HG02938 (cell line): Measurements from ENCODE around the gene IGFBP2.
"Not testable (repeated sequence)": the region's sequence is repeated elsewhere in the genome, so short reads cannot be mapped to it uniquely, and the experiment has no call there.

Source experiments
- ATAC-seq: cut with Tn5 transposase; IDR thresholded peaks from one replicate; pipeline ENCODE4 v1.9.1; 2021; ENCODE audit warnings: mild to moderate bottlenecking, moderate library complexity; ENCODE audit not compliant: unreplicated experiment

IGFBP2 gene, protein sequence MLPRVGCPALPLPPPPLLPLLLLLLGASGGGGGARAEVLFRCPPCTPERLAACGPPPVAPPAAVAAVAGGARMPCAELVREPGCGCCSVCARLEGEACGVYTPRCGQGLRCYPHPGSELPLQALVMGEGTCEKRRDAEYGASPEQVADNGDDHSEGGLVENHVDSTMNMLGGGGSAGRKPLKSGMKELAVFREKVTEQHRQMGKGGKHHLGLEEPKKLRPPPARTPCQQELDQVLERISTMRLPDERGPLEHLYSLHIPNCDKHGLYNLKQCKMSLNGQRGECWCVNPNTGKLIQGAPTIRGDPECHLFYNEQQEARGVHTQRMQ

DNA sequence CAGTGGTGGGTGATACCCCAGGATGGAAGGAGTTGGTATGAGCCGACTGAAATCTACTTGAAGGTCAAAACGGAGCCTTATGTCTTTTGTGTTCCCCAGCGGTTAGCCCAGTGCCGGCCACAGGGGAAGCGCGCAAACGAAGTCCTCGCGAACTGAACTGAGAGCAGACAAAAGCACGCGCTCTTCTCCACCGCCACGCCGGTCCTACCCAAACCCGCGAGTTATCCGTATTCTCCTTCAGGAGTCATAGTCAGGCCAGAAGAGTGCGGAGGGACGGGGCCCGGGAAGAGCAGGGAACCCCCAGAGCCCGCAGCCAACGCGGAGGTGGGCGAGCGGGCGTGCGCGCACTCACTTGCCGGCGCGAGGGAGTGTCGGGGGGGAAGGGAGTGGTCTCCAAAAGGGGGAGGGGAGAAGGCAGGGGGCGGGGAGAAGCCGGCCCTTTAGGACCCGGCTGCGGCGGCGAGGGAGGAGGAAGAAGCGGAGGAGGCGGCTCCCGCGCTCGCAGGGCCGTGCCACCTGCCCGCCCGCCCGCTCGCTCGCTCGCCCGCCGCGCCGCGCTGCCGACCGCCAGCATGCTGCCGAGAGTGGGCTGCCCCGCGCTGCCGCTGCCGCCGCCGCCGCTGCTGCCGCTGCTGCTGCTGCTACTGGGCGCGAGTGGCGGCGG, at the start of gene IGFBP2:
TSS of gene IGFBP2 (plus strand) at position 469 of the 664 bp plus-strand sequence. CDS start at position 573, 104 bp downstream.
- no peak for ATAC-seq

DNA sequence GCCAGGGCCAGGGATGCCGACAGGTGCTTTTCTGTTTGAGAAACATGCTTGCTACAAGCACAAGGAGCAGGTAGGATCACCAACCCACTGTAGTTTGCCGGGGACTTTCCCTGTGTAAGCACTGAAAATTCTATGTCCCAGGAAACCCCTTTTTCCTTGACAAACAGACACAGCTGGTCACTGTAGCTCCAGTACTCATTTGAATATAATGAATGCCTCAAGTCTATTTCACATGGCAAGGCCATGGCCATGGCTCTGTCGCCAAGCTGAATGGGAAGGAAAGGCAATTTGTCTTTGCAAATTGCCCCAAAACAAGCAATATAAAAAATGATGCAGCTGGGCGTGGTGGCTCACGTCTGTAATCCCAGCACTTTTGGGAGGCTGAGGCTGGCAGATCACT, 49.6 kb upstream of the IGFBP2 start:
- ATAC-seq: no peak

DNA sequence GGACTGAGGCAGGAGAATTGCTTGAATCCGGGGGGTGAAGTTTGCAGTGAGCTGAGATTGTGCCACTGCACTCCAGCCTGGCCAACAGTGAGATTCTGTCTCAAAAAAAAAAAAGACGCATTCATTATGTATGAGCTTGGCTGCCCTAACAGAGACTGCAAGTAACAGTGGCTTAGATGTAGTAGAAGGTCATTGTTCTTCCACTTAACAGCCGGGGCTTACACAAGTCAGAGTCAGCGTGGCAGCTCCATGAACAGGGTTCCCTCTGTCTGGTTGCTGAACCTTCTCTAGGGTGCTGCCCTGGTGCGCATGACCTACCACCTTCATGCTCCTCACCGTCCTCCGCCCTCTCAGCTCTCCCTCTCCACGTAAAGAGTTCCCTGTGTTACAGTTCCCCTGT, 49.1 kb upstream of the IGFBP2 start:
- no peak for ATAC-seq

DNA sequence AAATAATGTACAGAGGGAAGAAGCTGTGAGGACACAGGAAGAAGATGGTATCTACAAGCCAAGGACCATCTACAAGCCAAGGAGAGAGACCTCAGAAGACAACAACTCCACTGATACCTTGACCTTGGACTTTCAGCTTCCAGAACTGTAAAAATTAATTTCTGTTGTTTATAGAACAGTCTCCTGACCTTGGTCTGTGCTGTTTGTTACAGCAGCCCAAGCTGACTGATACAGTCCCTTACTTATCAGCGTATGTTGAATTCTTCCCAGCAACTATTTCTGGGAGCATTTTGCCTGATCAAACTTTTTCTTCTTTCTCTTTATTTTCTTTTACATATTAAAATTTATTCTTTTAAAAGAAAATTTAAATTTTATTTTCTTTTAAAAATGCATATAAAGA, 47.8 kb upstream of the IGFBP2 start:
- no peak for ATAC-seq

DNA sequence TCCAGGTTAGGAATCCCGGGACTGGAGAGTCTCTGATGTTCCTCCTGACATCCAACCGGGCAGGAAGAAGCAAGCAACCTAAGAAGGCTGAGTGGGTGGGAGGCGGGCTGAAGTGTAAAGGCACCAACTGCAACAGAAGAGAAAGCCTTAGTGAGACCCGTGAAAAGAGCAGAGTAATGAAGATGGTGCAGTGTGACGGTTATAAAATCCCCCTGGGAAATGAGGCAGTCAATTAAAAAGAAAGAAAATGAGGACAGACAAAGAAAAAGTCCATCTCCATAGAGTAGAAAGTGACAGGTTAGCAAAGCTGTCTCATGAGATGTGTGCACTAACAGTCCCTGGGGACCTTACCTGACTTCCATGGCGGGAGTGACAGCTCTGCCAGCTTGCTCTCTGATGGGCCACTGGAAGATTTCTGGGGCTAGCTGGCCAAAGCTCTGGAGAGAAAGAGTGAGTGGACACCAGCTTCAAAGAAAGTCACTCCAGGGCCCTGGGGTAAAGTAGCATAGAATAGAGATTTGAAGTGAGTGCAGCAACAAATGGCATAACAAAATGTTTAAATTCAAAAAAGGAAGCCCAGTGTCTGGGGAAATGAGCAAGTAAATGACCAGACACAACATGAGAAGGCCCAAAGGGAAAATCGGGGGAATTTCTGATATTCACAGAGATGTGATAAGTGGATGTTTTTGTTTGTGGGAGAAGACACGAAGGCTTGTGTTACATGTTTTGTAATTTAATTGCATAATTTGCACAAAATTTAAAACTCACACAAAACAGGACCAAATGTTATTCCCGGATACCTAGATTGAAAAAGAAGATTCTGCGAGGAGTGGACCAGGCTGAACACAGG, 44.1 kb upstream of the IGFBP2 start:
- no peak for ATAC-seq

DNA sequence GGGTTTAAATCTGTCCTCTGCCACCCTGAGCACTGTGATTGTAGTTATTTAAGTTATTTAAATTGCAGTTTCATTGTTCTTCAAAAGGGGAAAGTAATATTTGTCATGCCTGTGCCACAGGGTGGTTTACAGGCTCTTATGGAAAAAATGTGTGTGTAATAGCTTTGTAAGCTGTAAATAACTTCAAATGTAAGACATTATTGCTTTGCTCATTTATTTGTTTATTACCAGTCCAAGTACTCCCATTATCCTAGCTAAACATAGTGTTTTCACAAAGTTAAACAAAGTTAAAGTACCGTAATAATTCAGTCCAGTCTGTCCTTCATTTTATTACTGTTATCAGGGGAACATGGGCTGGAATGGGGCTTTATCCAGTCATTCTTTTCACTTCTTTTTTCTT, 43.4 kb upstream of the IGFBP2 start:
- ATAC-seq: no peak

DNA sequence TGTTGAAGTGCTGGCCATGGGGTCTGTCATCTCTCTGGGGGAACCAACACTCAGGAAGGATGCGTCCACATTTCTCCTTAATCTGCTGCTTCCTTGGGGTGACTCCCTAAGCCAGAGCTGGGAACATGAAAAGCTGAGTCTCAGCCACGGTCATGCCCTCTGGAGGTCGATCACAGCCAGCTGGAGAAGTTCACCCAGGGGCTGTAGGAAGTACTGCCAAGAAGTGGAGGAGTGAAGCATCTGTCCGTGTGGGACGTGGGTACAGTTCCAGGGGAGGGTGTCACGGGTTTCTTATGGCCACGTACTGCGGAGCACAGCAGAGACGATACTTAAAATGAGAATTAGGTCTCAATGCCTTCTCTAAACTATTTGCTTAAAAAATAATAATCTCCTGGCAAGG, 42.4 kb upstream of the IGFBP2 start:
- no peak for ATAC-seq

DNA sequence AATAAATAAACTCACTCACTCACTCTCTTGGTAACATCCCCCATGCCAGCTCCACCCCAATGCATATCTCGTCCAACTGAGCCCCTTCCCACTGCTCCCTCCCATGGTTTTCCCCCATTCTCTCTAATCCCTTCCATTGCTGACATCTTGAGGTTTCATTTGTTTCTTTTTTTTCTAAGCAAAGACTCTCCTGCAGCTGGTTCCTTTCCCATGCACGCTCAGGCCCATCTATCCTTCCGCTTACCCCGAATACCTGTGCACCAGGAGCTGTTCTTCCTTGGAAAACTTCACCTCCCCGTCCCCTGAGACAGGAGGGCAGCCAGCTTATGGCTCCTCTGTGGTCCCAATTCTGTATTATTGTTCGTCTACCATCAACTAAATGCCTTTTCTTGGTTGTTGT, 41.7 kb upstream of the IGFBP2 start:
- no peak for ATAC-seq

DNA sequence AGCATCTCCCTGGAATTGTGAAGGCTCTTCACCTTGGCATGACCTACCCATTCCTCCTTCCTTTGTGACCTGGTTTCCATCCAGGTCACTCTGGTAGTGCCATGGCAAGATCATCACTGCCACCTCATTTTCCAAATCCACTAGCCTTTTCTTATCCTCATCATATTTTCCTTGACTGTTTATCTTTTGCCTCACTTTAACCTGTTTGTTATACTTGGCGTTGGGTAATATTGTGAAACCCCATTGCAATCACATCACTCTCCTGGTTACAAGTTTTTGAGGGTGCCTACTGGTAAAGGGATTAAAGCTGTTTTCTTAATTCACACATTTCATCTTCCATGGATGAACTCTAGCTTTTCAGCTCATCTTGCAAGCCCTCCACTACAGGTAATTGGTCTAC, 39.1 kb upstream of the IGFBP2 start:
- no peak for ATAC-seq

DNA sequence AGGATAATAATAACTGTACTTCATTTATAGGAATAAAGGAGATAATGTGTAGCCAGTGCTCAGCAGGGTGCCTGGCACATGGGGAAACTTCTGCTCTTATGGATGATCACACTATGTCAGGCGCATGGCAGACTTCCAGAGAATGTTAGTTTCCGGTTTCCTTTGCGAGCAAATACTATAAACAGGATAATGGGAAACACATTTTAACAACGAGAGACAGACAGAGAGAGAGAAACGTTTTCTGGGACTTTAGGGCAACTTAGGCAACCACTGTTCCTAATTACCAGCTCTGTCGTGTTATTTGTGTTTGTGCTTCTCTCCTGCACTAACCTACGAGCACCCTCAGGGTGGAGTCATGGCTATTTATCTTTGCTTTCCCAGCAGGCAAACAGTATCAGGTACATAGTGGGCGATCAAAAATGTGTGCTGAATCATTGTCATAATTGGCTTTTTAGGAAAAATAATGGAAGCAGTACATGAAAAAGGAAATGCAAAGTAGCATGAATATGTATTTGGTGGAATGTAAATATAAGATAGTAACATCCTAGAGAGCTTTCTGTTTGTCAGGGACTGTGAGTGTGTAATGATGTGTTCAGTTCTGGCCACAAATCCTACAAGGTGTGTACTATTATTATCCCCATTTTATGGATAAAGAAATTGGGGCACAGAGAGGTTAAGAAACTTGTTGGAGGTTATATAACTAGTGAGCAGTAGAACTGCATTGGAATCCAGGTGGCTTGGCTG, 36.8 kb upstream of the IGFBP2 start:
- no peak for ATAC-seq

DNA sequence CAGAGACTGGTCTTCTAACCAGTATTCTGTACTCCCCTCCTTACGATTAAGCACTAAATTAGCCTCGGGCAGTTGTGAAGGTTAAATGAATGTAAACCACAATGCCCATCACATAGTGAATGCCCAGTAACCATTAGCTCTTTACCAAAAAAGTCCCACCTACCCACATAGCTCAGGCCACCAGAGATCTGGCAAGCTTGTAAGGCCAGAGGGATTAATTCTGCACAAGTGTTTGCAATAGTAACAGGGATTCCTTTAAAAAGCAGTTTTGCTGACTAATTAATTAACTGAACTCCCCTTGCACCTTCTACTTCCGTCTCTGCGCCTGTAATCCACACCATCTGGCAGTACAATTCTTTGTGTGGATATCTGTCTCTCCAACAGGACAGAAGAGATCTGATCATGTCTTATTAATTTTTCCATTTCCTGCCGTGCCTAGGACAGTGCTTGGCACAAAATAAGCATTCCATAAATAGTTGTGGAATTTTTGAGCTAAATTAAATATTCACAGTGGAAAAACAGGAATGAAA, 36.2 kb upstream of the IGFBP2 start:
- no peak for ATAC-seq

DNA sequence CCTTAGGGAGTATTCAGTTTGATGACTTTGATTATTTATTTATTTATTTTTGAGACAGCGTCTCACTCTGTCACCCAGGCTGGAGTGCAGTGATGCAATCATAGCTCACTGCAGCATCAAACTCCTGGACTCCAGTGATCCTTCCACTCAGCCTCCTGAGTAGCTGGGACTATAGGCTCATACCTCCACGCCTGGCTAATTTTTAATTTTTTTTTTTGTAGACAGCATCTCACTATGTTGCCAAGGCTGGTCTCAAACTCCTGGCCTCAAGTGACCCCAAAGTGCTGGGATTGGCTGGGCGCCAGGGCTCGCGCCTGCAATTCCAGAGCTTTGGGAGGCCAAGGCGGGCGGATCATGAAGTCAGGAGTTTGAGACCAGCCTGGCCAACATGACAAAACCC, 35.4 kb upstream of the IGFBP2 start:
- not testable (repeated sequence) for ATAC-seq

DNA sequence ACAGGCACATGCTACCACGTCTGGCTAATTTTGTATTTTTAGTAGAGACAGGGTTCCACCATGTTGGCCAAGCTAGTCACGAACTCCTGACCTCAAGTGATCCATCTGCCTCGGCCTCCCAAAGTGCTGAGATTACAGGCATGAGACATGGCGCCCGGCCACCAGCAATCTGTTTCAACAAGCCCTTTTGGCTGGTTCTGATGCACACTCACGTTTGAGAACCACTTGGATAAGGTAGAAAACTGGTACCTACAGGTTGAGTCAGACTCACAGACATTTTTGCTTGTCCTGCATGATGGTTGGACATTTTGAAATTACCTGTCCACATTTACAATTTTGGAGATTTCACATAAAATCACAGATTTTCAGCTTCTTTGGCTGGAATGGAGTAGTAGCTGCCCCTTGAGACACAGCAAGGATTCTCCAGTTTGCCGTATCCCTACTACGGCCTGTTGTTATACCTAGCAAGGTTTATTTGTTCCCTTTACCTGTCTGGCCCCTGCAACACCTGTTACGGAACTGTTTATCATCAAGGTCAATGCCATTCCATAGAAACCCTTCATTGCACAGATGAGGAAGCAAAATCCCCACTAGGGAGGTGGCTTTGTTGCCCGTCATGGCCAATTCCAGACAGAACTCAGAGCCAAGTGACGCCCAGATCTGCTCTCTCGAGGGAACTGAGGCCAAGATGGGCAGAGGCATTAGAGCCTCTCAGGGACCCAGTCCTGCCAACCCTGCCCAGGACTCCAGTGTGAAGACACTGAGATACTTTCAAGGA, 31.4 kb upstream of the IGFBP2 start:
- no peak for ATAC-seq

DNA sequence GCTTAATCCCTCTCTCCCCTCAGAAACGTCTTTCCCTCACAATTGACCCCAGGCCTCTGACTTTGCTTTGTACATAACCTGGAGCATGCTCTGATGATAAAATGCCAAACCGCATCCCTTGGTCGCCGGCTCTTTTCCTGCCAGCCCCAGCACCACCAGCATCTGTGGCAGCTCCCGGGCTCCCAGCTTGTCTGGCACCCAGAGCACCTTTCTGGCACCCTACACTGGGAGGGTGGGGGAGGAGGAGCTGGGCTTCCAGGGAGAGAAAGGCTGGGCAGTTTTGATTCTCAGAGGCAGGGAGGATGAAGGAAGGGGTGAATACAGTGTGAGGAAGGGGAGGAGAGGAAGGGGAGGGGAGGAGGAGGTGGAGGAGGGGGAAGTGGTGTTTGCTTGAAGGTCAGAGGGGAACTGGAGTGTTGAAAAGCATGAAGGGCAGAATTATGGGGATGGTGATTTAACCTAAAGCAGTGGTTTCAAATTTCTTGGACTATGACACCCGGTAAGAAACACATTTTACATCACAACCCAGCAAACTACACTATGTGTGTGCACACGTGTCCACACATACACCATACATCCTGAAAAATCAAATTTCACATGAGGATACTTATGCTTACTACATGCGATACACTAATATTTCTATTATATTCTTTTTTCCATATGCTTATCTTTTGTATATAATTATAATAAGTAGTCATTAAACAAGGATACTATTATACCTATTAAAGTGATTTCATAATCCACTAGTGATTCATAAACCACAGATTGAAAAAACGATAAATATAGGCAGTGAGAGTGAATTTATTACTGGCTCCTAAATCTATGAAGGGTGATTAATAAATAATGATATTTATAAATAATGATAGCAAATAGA, 30.0 kb upstream of the IGFBP2 start:
- ATAC-seq: no peak

DNA sequence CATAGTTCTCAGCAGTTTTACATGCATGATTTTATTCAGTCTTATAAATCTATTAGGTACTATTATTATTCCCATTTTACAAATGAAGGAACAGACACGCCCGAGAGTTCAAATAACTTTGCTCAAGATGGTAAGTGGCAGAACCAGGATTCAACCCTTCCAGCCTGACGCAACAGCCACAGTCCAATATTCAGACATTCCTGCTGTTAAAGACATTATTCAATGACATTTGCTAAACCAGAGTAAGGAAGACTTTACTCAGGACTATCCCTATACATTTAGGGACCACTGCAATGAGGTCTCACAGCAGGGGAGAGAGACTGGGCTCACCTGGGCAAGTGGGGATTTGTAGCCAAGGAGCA, 29.4 kb upstream of the IGFBP2 start:
- ATAC-seq: no peak

DNA sequence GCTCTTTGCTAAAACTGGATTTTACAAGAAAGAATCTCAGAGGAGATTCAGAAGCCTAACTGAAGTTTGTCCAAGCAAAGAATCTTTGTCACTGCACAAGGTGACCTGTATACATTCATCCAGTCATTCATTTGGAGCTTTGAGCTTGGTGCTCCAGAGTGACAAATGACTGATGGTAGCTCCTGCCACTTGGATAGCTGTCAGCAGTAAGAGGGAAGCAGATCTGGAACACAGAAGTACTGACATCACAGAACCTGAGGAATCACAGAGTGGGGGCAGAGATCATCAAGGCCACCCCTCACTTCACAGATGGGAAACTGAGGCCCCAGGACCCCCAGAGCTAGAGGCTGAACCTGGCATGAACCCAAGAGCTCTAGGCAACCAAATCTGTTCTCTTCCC, 28.8 kb upstream of the IGFBP2 start:
- no peak for ATAC-seq

DNA sequence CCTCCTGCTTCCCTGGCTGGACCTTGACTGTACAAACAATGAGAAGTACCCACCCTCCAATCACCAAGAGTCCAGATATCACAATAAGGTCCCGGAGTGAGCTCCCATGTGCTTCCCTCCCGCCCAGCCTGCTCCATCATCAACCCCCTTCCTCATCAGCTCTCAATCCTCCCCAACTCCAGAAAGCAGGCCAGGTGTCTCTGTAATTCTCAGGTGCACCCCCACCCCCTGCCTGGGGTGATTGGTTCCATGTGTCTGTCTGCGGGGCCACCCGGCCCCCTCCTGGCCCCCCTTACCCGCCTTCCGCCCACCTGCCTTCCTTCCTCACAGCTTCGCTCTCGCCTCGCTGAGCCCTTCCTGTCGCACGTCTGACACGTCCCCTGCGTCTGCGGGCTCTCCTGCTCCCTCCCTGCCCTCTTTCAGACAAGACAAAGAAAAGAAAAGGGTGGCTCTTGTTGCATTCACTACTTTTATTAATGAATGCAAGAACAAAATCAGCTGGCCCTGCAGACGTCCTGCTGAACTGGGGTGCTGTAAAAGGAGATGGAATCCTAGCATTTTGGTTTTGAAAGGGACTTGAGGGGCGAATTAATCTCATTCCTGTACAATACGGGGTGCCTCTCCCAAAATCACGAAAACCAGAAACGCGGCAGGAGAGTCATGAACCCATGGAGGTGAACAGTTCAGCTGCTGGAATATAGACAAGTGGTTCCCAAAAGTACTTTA, 26.5 kb upstream of the IGFBP2 start:
- ATAC-seq: no peak

DNA sequence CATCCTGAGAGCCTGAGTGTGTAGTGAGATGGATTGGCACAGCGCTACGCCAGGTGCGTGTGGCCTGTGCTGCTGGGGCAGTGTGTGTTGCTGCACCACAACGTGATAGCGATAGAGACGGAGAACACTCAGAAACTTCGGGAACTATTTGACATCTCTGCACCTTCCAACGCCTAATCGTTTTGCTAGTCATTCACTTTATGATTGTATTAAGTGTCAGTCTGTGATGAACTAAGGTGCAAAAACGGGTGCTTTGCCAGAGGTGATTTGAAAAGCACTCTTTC, 26.0 kb upstream of the IGFBP2 start:
- no peak for ATAC-seq

DNA sequence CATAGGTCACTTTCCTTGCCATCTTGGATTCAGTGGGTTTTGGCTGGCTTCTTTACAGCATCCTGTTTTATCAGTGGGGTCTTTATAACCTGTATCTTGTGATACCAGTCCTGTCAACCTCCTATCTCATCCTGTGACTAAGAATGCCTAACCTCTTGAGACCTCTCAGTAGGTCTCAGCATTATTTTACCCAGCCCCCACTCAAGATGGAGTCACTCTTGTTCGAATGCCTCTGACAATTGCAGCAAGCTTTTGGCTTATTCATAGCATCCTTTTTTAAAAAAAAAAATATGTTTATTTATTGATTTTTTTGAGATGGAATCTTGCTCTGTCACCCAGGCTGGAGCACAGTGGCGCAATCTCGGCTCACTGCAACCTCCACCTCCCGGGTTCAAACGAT, 24.7 kb upstream of the IGFBP2 start:
- ATAC-seq: no peak
